H1 (cell line): ENCODE data around the gene GOLGA1. TPM values are rescaled to one million over a fixed set of nuclear protein-coding genes. Genes with fewer than 3 reads are reported as not detected.

Experiments
- CTCF ChIA-PET: fragments of 300-600 bp; sonication (Branson Sonifier 250); formaldehyde crosslinking; loops from one replicate; lab custom pipeline; 2021; ENCODE audit not compliant: partially characterized antibody; lab: Charles Lee
- POLR2A ChIA-PET: fragments of 300-600 bp; sonication (Branson Sonifier 250); formaldehyde crosslinking; loops from one replicate; lab custom pipeline; 2021; ENCODE audit warnings: inconsistent platforms; ENCODE audit not compliant: partially characterized antibody; lab: Charles Lee
- DNase-seq, 2 experiments: peaks; one replicate each; pipeline versions ENCODE4 v3.0.0 to v3.0.0-alpha.2; 2010 to 2022; ENCODE audit warnings: low spot score in 2 of 2, low read depth in 1 of 2, mixed read lengths in 1 of 2
- FAIRE-seq: peaks from 2 replicates; lab custom pipeline; 2011; peaks lifted over from hg19 to GRCh38; lab: Jason Lieb, UNC
- H2AFZ ChIP-seq: 2 replicates; pipeline ENCODE4 v1.8.1; 2012; ENCODE audit warnings: low read length, inconsistent platforms
- H2AK5ac ChIP-seq: 2 replicates; pipeline ENCODE4 v1.6.1; 2013; ENCODE audit warnings: low read depth, low read length
- H2BK120ac ChIP-seq: replicated peaks from 2 replicates; pipeline ENCODE3; 2013; ENCODE audit warnings: low read depth, low read length, inconsistent platforms
- H2BK12ac ChIP-seq: 2 replicates; pipeline ENCODE4 v1.6.1; 2013; ENCODE audit warnings: low read depth, low read length
- H2BK15ac ChIP-seq: 2 replicates; pipeline ENCODE4 v1.6.1; 2013; ENCODE audit warnings: low read length
- H2BK20ac ChIP-seq: 2 replicates; pipeline ENCODE4 v1.6.1; 2013; ENCODE audit warnings: low read length
- H2BK5ac ChIP-seq: 2 replicates; pipeline ENCODE4 v1.6.1; 2013; ENCODE audit warnings: low read depth, low read length
- H3K14ac ChIP-seq: 2 replicates; pipeline ENCODE4 v1.6.1; 2013; ENCODE audit warnings: inconsistent platforms; ENCODE audit not compliant: insufficient read length
- H3K18ac ChIP-seq: 2 replicates; pipeline ENCODE4 v1.6.1; 2013; ENCODE audit warnings: low read length; ENCODE audit errors: extremely low read depth
- H3K23ac ChIP-seq: 2 replicates; pipeline ENCODE4 v1.6.1; 2013; ENCODE audit warnings: inconsistent platforms; ENCODE audit not compliant: insufficient read length
- H3K23me2 ChIP-seq: 2 replicates; pipeline ENCODE4 v1.6.1; 2013; ENCODE audit warnings: low read depth, low read length
- H3K27ac ChIP-seq: 2 replicates; pipeline ENCODE4 v1.6.1; 2011; ENCODE audit warnings: low read depth, low read length, inconsistent platforms
- H3K27me3 ChIP-seq, 4 experiments: replicated peaks in 1 of 4; 1 replicate in 1 of 4; 2 replicates in 3 of 4; pipeline versions ENCODE4 v1.6.1 to v1.8.1; 2011 to 2013; ENCODE audit warnings: low read length in 3 of 4, mild to moderate bottlenecking in 3 of 4, inconsistent platforms in 2 of 4, mixed read lengths in 2 of 4, moderate library complexity in 1 of 4; ENCODE audit not compliant: control insufficient read depth in 3 of 4, insufficient read depth in 3 of 4; ENCODE audit errors: extremely low read depth in 1 of 4
- H3K36me3 ChIP-seq, 4 experiments: 2 replicates each; pipeline versions ENCODE4 v1.6.1 to v1.8.1; 2011 to 2013; ENCODE audit warnings: mild to moderate bottlenecking in 4 of 4, low read length in 3 of 4, moderate library complexity in 2 of 4, control low read depth in 1 of 4, inconsistent platforms in 1 of 4; ENCODE audit not compliant: insufficient read depth in 4 of 4, control insufficient read depth in 2 of 4
- H3K4ac ChIP-seq: replicated peaks from 2 replicates; pipeline ENCODE3; 2013; ENCODE audit warnings: low read length, low read depth, mixed read lengths, inconsistent platforms; ENCODE audit not compliant: insufficient read length
- H3K4me1 ChIP-seq, 4 experiments: replicated peaks in 1 of 4; 1 replicate in 1 of 4; 2 replicates in 3 of 4; pipeline versions ENCODE4 v1.6.1 to v1.8.1; 2011 to 2013; ENCODE audit warnings: low read length in 3 of 4, inconsistent platforms in 2 of 4, mixed read lengths in 1 of 4; ENCODE audit not compliant: insufficient read depth in 4 of 4, control insufficient read depth in 3 of 4
- H3K4me2 ChIP-seq, 2 experiments: 2 replicates each; pipeline versions ENCODE4 v1.6.1 to v1.8.1; 2011 to 2013; ENCODE audit warnings: low read depth in 2 of 2, low read length in 2 of 2, control low read depth in 1 of 2, inconsistent platforms in 1 of 2, mild to moderate bottlenecking in 1 of 2; ENCODE audit not compliant: insufficient read depth in 1 of 2
- H3K4me3 ChIP-seq, 4 experiments: fragments of 200-600, 300-600 bp in 1 of 4; sonication (generic), shearing (Covaris generic), sonication (Bioruptor Twin) in 1 of 4; 2 replicates each; pipeline versions ENCODE4 v1.5.1 to v1.8.1; 2011 to 2016; ENCODE audit warnings: low read length in 4 of 4, low read depth in 3 of 4, control low read depth in 2 of 4, inconsistent platforms in 2 of 4, mild to moderate bottlenecking in 2 of 4, mixed read lengths in 1 of 4, moderate library complexity in 1 of 4; ENCODE audit not compliant: insufficient read depth in 2 of 4; ENCODE audit errors: extremely low read depth in 1 of 4
- H3K56ac ChIP-seq: replicated peaks from 2 replicates; pipeline ENCODE3; 2013; ENCODE audit warnings: low read depth, mild to moderate bottlenecking, mixed read lengths, low read length, inconsistent platforms; ENCODE audit not compliant: insufficient read length
- H3K79me1 ChIP-seq: 2 replicates; pipeline ENCODE4 v1.6.1; 2013; ENCODE audit warnings: low read depth, low read length, control low read depth
- H3K79me2 ChIP-seq, 2 experiments: 2 replicates each; pipeline versions ENCODE4 v1.6.1 to v1.8.1; 2012 to 2013; ENCODE audit warnings: low read length in 2 of 2, mild to moderate bottlenecking in 2 of 2, inconsistent platforms in 1 of 2; ENCODE audit not compliant: insufficient read depth in 2 of 2, control insufficient read depth in 1 of 2
- H3K9ac ChIP-seq, 4 experiments: replicated peaks in 1 of 4; 1 replicate in 1 of 4; 2 replicates in 3 of 4; pipeline versions ENCODE4 v1.6.1 to v1.8.1; 2011 to 2013; ENCODE audit warnings: low read depth in 3 of 4, low read length in 3 of 4, control low read depth in 2 of 4, mild to moderate bottlenecking in 2 of 4, moderate library complexity in 2 of 4, inconsistent platforms in 1 of 4; ENCODE audit errors: extremely low read depth in 1 of 4
- H3K9me3 ChIP-seq, 2 experiments: 2 replicates each; pipeline versions ENCODE4 v1.6.1 to v1.8.1; 2012 to 2013; ENCODE audit warnings: mild to moderate bottlenecking in 2 of 2, moderate library complexity in 2 of 2, control low read depth in 1 of 2, inconsistent platforms in 1 of 2, low read depth in 1 of 2, low read length in 1 of 2, mixed read lengths in 1 of 2; ENCODE audit not compliant: insufficient read depth in 2 of 2
- H4K20me1 ChIP-seq, 2 experiments: replicated peaks in 1 of 2; 2 replicates each; pipeline versions ENCODE3 to v1.8.1; 2011 to 2013; ENCODE audit warnings: inconsistent platforms in 2 of 2, low read length in 2 of 2, mild to moderate bottlenecking in 1 of 2; ENCODE audit not compliant: insufficient read depth in 2 of 2, control insufficient read depth in 1 of 2
- H4K5ac ChIP-seq: 2 replicates; pipeline ENCODE4 v1.6.1; 2013; ENCODE audit warnings: low read length, low read depth, mixed read lengths, inconsistent platforms; ENCODE audit not compliant: insufficient read length
- H4K8ac ChIP-seq: 2 replicates; pipeline ENCODE4 v1.8.0; 2013; ENCODE audit warnings: mild to moderate bottlenecking, moderate library complexity, low read length, inconsistent platforms; ENCODE audit not compliant: insufficient read depth; ENCODE audit errors: extremely low read depth
- H4K91ac ChIP-seq: replicated peaks from 2 replicates; pipeline ENCODE3; 2013; ENCODE audit warnings: low read length, mixed read lengths, inconsistent platforms; ENCODE audit not compliant: insufficient read length
- ASH2L ChIP-seq: fragments of 200-600, 300-600 bp; sonication (generic); IDR thresholded peaks from one replicate; pipeline ENCODE4 v1.7.1; 2017; ENCODE audit warnings: low read length
- CREB1 ChIP-seq: IDR thresholded peaks from 2 replicates; pipeline ENCODE4 v1.6.1; 2012; ENCODE audit warnings: inconsistent platforms
- EGR1 ChIP-seq: IDR thresholded peaks from 2 replicates; pipeline ENCODE4 v1.6.1; 2011; ENCODE audit warnings: low read depth, low read length, borderline replicate concordance
- JUND ChIP-seq: IDR thresholded peaks from 2 replicates; pipeline ENCODE4 v1.6.1; 2011; ENCODE audit warnings: mild to moderate bottlenecking, improper control_type of control experiment, low read length
- KDM4A ChIP-seq: IDR thresholded peaks from one replicate; pipeline ENCODE4 v1.7.1; 2012; ENCODE audit warnings: low read depth, mild to moderate bottlenecking, moderate library complexity, low read length, inconsistent platforms; ENCODE audit not compliant: severe bottlenecking
- NRF1 ChIP-seq: IDR thresholded peaks from 2 replicates; pipeline ENCODE4 v1.6.1; 2011; ENCODE audit warnings: mild to moderate bottlenecking, low read depth, low read length, improper control_type of control experiment
- SP1 ChIP-seq: IDR thresholded peaks from 2 replicates; pipeline ENCODE4 v1.6.1; 2011; ENCODE audit warnings: low read depth, low read length
- SUZ12 ChIP-seq: fragments of 200-600 bp; sonication (generic); IDR thresholded peaks from 2 replicates; pipeline ENCODE4 v1.6.1; 2012; ENCODE audit warnings: mild to moderate bottlenecking, inconsistent platforms, low read length, moderate library complexity, mixed read lengths
- TEAD4 ChIP-seq: IDR thresholded peaks from 2 replicates; pipeline ENCODE4 v1.6.1; 2012; ENCODE audit warnings: low read depth, low read length, inconsistent platforms, mixed read lengths
- WGBS, 2 experiments: shearing (Covaris generic) in 1 of 2; methylation state at CpG; one replicate each; pipeline versions ENCODE4 v1.1.6 to v1.1.7; 2013 to 2015; ENCODE audit warnings: low lambda C conversion rate in 2 of 2, mixed read lengths in 2 of 2, inconsistent platforms in 1 of 2, low coverage in 1 of 2, missing lambda C conversion rate in 1 of 2; ENCODE audit not compliant: insufficient replicate concordance in 2 of 2, insufficient coverage in 1 of 2, insufficient read length in 1 of 2; ENCODE audit errors: extremely low coverage in 1 of 2, missing lambda C conversion rate in 1 of 2; 5-methylcytosine and 5-hydroxymethylcytosine counted together
- polyA plus RNA-seq, 7 experiments: library from polyadenylated mRNA; depleted of rRNA in 3 of 7; stranded (reverse) in 5 of 7; unstranded in 2 of 7; fragments of >200 nt in 5 of 7; fragments of 200-250 nt in 2 of 7; gene quantifications; 1 replicate in 5 of 7; 2 replicates in 1 of 7; 4 replicates in 1 of 7; pipeline versions ENCODE4 v1.2.1 to v1.2.3, GENCODE V29; 2011 to 2013; ENCODE audit warnings: missing spikeins in 2 of 7, mixed read lengths in 2 of 7
- total RNA-seq: library from RNA; stranded (reverse); fragmentation: NEBNext Ultra II Directional; extraction: Animal tissue kit (Norgen Biotek cat#: 25700); gene quantifications from 2 replicates; pipeline ENCODE4 v1.2.1, GENCODE V29; 2021
- TF ChIP-seq, protein P1 (sequence below): IDR thresholded peaks from 2 replicates; pipeline ENCODE4 v1.6.1; 2012; ENCODE audit warnings: inconsistent platforms
- TF ChIP-seq, protein P2 (sequence below): IDR thresholded peaks from 2 replicates; pipeline ENCODE4 v1.6.1; 2012; ENCODE audit warnings: low read length, inconsistent platforms

Gene GOLGA1
- total and polyA plus RNA-seq, 2 of the 8 experiments (the other 6 are each of a cell fraction or from before 2014, with no cell fraction given) = 4.8 to 6.5 TPM

DNA sequence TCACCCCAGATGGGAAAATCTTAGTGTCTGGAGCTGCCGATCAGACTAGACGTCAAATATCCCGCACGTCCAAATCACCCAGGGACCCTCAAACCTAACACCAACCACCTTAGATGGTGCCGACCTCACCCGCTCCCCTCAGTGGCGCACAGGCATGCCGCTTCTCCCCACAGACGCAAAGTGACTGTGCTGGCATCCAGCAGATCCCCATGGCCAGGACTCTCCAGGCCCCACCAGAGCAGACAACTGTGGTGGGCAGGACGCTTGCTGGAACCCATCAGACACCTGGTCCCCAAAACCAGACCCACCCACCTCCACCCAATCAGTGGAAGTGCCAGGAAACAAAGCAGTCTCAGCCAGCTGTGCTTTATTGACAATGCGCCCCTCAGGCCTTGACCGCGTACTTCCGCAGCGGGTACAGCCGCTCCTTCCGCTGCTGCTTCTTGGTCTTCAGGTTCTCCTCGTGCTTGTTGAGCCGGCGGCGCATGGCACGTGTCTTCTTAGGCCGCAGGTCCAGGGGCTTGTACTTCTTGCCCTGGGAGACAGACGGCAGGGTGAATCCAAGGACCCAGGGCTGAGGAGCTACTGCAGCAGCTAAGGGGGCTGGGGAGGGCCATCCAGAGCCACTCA is 83.2 kb downstream of the GOLGA1 start:
- Histone ChIP-seq H3K23me2 (peaks cover 7% of the 10 kb centered on the region), H4K91ac (no peak overlapping the region), H2AFZ (no peak overlapping the region), H3K79me1 (peaks cover 10% of the 10 kb centered on the region), H2AK5ac (no peak overlapping the region), H3K27ac (no peak overlapping the region), H3K9ac (no peak overlapping the region), H2BK5ac (no peak overlapping the region), H2BK120ac (no peak overlapping the region), H3K23ac (no peak overlapping the region), H4K5ac (no peak overlapping the region), H3K4me3 (no peak overlapping the region), H3K14ac (no peak overlapping the region), H3K36me3 (peaks cover 36 to 46% (median 40%) of the 10 kb centered on the region in 4 experiments), H4K8ac (peak overlapping the region; percentile 18; the same call in 1 of the 2 replicates), H3K4me1 (peaks cover 0 to 11% (median 8%) of the 10 kb centered on the region in 4 experiments; a peak in 5 of 7 replicates), H4K20me1 (peaks cover 39 to 46% of the 10 kb centered on the region in 2 experiments), H3K18ac (no peak overlapping the region), H3K4ac (no peak overlapping the region), H3K79me2 (peaks cover 16 to 33% of the 10 kb centered on the region in 2 experiments), H3K4me2 (no peak overlapping the region), H2BK12ac (no peak overlapping the region), H3K56ac (no peak overlapping the region), H3K9me3 (no peaks in the 10 kb centered on the region), H3K27me3 (no peaks in the 10 kb centered on the region), H2BK20ac (no peak overlapping the region), H2BK15ac (no peak overlapping the region)
- FAIRE-seq (no peak), DNase-seq (no peak)
- 96% methylated on average over 24 of the region's 24 CpGs; no CpG with 5 or more reads in 1 of the 2 experiments for WGBS, 2 experiments
- ChIA-PET CTCF (interaction anchor here (0.6 to 42.1 kb wide), 7 partner anchors 9 to 332 kb away, joined by 3 to 1529 read pairs (median 5); partner anchors contain the start of genes NR6A1 and OLFML2A), POLR2A (interaction anchor here (1.2 to 25.5 kb wide), 9 partner anchors 9 to 517 kb away, joined by 3 to 573 read pairs (median 5); partner anchors contain the start of genes NR6A1 and OLFML2A)
- TF ChIP-seq JUND (no peak), SUZ12 (no peak), KDM4A (no peak), CREB1 (no peak), ASH2L (no peak), SP1 (no peak; the same call in 1 of the 2 replicates), EGR1 (no peak), TEAD4 (no peak), NRF1 (no peak)
- TF ChIP-seq, protein P1, sequence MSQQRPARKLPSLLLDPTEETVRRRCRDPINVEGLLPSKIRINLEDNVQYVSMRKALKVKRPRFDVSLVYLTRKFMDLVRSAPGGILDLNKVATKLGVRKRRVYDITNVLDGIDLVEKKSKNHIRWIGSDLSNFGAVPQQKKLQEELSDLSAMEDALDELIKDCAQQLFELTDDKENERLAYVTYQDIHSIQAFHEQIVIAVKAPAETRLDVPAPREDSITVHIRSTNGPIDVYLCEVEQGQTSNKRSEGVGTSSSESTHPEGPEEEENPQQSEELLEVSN = no peak
- TF ChIP-seq, protein P2, sequence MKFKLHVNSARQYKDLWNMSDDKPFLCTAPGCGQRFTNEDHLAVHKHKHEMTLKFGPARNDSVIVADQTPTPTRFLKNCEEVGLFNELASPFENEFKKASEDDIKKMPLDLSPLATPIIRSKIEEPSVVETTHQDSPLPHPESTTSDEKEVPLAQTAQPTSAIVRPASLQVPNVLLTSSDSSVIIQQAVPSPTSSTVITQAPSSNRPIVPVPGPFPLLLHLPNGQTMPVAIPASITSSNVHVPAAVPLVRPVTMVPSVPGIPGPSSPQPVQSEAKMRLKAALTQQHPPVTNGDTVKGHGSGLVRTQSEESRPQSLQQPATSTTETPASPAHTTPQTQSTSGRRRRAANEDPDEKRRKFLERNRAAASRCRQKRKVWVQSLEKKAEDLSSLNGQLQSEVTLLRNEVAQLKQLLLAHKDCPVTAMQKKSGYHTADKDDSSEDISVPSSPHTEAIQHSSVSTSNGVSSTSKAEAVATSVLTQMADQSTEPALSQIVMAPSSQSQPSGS = 0 out of 2 replicates have a peak, but pooled peaks have one; percentile 14
